IPS-18c (cell line): ENCODE data around the gene ZER1.

Source experiments
- H3K4me3 ChIP-seq: 2 replicates; pipeline ENCODE4 v1.7.0; 2013; ENCODE audit warnings: low read depth, mild to moderate bottlenecking, low read length, moderate library complexity; ENCODE audit not compliant: insufficient read depth
- H3K9me3 ChIP-seq: one replicate; pipeline ENCODE4 v1.6.1; 2013; ENCODE audit warnings: mild to moderate bottlenecking, low read length, moderate library complexity; ENCODE audit not compliant: control insufficient read depth, insufficient read depth

ZER1 gene

DNA sequence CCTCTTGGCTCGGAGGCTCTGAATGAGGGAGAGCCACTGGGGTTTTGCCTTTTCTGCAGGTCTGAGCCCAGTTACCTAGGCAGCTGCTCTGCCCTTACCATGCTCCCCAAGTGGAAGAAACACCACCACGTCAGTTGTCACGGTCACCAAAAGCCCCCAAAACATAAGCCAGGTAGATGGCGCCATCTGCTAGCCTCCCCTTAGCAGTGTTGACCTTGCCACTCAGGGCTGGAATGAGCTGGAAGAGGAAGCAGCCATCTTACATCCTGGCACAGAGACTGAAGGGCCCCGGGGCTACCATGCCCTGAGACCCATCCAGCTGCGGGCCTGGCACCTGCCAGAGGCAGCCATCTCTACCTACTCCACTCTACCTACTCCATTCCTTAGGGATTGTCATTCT is 7.4 kb downstream of the ZER1 start:
- no peak overlapping the region for H3K4me3 ChIP-seq

DNA sequence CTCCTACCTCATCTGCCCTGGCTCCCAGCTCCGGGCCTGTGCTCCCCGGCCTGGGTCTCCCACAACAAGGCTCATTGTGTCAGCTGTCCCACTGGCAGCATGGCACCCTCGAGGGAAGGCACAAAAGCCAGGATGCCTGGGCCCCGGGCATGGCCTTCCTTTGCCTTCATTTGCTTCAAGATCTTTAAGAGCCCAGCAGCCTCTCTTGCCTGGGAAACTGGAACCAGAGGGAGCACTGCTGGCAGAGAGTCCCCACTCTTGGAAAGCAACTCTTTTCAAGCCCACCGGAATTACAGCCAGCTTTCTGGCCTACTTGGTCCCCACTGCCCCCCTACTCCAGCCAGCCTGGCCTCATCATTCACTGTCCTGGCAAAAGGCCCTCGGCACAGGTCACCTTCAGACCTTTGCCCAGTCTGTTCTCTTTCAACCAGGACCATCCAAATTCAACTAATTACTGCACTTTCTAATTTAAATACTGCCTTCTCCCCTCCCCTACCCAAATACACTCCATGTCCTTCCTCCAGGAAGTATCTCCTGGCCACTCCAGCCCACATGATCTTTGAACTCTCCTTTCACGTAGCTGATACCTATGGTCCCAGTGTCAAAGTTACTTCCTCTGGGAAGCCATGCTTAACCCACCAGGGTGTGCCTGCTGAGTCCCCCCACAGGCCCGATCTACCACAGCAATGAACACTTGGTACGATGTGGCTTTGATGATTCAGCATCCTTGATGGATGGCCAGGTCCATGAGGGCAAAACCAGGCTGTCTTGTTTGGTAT is 8.9 kb downstream of the ZER1 start:
- Histone ChIP-seq H3K4me3 (no peak overlapping the region), H3K9me3 (peaks cover 2% of the 10 kb centered on the region)

More for the DNA sequence above, 7.4 kb downstream of the ZER1 start:
- peaks cover 2% of the 10 kb centered on the region for H3K9me3 ChIP-seq

DNA sequence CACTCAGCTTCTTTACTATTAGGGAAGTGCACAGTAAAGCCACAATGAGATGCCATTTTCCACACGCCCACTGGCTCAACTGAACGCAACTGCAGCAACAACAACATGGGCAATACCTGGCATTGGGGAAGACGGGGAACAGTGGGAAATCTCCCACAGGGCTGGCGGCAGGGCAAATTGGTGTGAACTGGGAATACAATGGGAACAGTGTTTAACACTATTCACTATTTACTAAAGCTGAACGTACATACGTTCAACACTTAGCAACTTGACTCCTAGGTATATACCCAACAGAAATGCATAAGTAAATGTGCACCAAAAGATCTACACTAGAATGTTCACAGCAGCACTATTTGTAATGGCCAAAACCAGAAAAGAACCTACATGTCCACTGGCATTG is 14.1 kb downstream of the ZER1 start:
- Histone ChIP-seq H3K4me3 (no peak overlapping the region), H3K9me3 (no peaks in the 10 kb centered on the region)

DNA sequence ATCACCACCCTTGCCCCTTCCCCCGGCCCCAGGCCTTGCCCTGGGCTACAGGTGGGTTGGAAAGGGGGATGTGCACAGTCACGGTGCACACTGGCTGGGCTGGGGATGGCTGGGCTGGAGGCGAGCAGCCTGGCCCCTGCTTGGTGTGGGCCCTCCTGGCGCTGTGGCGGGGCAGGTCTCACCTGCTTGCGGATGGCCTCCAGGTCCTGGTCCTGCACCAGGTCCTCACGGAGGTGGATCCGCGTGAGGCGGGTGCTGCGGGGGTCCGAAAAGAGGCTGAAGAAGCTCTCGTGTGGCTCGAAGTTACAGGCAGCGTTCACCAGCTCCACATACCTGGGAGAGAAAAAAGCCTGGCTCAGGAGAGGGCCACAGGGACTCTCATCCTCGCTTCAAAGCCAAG is 18.1 kb downstream of the ZER1 start:
- H3K9me3 ChIP-seq, result no peaks in the 10 kb centered on the region
- H3K4me3 ChIP-seq, result no peak overlapping the region

DNA sequence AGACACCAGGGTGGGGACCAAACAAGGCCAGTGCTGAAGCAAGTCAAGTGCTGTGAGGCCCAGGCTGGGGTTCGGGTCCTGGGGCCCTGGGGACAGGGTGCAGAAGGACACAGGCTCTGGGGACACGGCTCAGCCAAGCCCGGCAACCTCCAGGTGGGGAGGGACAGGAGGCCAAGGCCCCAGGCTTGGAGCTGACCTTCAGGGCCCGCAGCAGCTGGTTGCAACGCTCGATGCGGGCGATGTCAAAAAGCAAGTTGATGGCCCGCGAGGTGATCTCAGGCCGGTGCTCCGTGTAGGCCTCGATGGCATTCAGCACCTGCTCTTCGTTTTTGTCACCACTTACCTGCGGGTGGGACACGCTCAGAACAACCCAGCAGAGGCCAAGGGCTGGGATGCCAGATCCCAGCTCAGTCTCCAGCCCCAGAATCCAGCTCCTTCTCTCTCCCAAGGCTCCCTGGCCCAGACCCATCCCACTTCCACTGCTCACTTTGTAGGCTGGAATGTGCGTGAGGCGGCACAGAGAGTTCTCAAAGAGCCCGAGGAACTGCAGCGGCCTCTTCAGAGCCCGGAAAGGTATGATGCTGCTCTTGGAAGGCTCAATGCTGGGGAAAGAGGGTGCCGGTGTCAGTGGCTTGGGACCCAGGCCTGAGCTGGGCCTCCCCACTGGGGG is 20.7 kb downstream of the ZER1 start:
- no peaks in the 10 kb centered on the region for H3K9me3 ChIP-seq
- no peak overlapping the region for H3K4me3 ChIP-seq

DNA sequence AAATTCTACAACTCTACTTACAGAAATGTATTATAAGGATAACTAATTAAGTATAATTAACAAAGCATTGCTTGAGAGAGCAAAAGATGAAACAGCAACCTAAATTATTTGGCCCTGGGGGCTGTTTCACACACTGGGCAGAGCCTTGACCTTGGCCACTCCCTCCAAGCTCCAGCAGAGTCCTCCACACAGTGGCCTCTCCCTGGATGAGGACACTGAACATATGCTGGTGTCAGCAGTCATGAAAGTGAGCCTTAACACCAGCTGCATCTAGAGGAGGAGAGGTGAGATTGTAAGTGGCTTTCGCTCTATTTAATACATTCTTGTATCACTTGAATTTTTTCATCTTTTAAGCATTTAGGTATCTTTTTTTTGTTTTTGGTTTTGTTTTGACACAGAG is 24.5 kb downstream of the ZER1 start:
- Histone ChIP-seq H3K4me3 (no peak overlapping the region), H3K9me3 (no peaks in the 10 kb centered on the region)

DNA sequence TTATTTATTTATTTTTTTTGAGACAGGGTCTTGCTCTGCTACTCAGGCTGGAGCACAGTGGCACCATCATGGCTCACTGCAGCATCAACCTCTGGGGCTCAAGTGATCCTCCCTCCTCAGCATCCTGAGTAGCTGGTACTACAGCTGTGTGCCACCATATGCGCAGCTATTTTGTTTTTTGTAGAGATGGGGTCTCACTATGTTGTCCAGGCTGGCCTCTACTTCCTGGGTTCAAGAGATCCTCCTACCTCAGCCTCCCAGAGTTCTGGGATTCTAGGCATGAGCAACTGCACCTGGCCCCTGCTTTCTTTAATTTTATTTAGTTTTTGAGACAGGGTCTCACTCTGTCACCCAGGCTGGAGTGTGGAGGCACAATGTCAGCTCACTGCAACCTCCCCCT is 28.3 kb downstream of the ZER1 start:
- Histone ChIP-seq H3K9me3 (no peaks in the 10 kb centered on the region), H3K4me3 (no peak overlapping the region)

DNA sequence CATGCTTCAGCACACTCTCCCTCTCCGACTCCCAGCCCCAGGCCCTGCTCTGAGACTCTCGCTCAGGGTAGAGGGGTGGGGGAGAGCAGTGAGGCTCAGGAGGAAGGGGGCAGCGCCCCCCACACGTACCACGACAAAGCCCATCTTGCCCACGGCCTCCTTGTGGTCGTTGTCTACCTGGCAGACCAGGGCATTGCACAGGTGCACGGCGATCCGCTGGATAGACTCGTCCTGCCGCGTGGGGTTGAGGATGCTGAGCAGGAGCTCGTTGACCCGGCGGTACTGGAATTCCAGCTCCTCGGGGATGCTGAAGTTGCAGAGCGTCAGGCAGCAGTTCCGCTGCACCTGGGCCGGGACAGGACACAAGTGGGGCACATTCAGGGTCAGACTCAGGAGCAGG is 29.3 kb downstream of the ZER1 start:
- no peak overlapping the region for H3K4me3 ChIP-seq

DNA sequence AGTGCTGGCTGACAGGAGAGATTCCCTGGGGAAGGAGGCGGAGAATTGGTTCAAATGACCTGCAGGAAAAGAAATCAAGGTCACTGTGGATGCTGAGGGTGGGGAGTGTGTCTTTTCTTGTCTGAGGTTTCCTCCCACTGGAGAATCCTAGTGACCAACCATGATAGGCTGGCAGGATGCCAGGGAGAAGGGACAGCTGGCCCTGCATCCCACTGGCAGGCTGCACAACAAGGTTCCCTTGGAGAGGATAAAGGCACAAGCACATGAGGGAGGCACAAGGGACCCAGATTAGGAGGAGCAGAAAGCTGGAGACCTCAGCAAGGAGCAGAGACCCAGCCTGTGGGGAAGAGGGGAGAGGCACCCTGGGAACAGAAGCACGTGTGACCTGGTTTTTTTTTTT is 36.4 kb downstream of the ZER1 start:
- Histone ChIP-seq H3K4me3 (no peak overlapping the region), H3K9me3 (no peaks in the 10 kb centered on the region)

More for the DNA sequence above, 29.3 kb downstream of the ZER1 start:
- H3K9me3 ChIP-seq, result no peaks in the 10 kb centered on the region

DNA sequence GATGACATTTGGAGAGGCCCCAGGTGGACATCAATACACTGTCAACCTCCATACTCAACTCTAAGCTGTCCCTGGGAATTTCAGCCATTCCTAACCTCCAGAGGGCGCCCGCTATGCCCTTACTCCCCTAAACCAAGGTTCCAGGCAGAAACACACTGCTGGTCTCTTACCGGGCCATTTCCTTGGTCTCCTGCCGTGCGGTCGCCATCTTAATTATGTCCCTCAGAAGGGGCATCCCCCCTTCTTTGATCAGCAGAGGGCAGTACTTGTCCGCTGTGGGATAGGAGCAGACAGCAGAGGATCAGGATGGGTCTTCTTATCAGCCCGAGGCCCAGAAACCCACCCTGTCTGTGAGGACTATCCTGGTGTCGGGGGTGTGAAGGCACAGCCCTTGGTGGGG is 38.5 kb downstream of the ZER1 start:
- Histone ChIP-seq H3K4me3 (no peak overlapping the region), H3K9me3 (no peaks in the 10 kb centered on the region)

DNA sequence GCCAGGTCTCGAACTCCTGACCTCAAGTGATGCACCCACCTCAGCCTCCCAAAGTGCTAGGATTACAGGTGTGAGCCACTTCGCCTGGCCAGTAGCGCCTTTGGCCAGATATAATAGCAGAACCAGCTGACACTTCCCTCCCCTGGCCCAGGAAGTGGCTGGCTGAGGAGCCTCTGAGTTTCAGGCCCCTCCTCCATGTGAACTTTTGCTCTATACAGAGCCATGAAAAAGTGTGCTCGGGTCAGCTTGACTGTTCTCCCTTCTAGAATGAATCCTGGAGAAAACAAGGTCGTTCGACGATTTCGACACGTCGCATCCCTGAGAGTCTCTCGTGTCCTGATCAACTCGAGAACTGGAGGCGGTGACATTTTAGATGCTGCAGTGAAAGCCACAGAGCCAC is 39.2 kb downstream of the ZER1 start:
- Histone ChIP-seq H3K9me3 (no peaks in the 10 kb centered on the region), H3K4me3 (no peak overlapping the region)

DNA sequence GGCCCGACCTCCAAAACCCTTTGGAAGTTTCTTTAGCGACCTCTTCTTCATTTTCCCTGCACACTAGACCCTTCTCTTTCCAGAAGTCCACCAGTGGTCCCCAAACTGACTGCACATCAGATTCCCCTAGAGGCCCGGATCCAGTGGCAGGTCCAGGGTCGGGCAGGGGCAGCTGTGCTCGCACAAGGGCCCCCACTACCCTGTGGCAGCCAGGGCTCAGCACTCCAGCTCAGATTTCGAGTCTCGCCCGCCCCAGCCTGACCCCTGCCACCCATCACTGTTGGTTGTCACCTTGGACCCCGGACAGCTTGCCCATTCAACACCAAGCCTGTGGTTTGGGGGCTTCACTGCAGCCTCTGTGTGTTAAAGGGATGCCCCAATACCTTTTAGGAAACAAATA is 40.0 kb downstream of the ZER1 start:
- Histone ChIP-seq H3K4me3 (no peak overlapping the region), H3K9me3 (no peaks in the 10 kb centered on the region)

DNA sequence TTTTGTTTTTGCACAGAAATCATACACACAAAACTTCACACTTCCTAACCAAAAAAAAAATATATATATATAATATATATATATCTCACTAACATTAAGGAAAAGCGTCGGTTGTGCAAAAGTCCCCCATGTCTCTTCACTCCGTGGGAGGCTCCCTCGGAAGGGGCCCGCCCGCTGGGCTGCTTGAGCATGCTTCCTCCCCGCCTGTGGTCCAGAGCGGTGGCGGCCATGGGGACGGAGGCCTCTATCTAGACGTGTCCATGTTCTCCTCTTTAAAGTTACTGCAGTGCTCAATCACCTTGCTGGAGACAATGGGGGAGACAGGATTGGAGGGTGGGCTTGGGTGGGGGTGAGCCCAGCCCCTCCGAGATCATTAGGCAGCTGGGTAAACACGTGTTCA is 40.6 kb downstream of the ZER1 start:
- H3K4me3 ChIP-seq, result no peak overlapping the region
- no peaks in the 10 kb centered on the region for H3K9me3 ChIP-seq

DNA sequence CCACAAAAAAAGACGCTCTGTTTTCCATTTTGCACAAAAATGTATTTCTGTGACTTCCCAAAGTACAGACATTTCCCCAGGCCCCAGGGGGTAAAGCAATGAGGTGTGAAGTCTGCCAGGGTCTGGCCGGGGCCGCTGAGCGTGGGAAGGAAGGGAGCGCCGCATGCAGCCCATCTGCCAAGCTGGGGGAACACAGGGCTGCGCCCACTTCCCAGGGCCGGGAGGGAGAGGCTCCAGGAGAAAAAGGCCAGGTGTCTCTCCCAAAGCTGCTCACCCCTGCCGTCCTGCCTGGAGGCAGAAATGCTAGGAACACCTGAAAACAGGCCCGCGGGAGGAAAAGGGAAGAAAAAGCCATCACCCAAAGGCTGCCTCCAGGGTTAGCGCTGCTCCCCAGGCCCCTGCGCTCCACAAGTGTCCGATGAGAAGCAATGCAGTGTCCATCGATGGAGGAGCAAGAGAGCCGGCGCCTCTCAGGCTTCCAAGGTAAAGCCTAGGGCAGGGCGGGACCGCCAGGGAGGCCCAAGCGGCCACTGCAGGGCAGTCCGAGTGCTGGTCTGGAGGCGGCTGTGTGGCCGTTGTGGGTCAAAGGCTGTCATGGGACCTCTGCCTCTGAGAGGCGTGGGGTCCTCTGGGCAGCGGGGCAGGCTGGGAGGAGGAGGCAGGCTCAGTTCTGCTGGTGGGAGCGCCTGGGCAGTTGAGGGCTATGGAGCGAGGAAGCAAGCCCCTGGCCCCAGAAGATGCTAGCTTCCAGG is 41.8 kb downstream of the ZER1 start:
- H3K9me3 ChIP-seq, result no peaks in the 10 kb centered on the region

DNA sequence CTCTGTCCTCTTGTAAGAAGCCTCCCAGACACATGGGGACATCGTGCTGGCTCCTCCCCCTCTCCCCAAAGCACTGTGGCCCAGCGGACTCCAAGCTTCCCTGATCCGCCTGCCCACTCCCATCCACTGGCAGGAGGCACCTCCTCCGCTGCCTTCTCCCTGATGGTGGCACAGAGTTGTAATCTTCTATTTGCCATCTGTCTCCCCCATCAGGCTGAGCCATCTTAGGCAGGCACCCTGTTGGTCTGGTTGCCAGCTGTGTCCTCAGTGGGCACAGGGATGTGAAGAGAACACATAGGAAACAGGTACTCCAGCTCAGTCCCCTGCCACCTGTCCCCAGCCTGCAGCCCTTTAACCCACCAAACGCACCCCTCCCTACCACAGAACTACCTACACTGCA is 42.4 kb downstream of the ZER1 start:
- no peak overlapping the region for H3K4me3 ChIP-seq
- no peaks in the 10 kb centered on the region for H3K9me3 ChIP-seq

More for the DNA sequence above, 41.8 kb downstream of the ZER1 start:
- no peak overlapping the region for H3K4me3 ChIP-seq

DNA sequence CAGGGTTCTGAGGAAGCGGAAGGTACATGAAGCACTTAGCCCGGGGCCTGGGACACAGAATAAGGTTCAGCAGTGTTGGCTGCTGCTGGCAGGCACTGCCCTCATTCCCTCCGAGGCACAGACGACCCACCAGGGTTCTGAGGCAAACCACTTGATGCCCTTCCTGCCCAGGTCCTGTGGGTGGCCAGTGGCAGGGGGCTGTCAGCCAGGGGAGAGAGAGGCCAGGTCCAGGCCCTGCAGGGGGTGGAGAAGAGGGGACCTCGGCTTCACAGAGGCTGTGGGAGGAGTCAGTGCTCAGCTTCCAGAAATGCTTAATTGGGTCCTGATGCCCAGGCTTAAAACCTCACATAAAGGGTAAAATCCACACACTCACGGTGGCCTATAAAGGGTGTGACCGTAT is 43.4 kb downstream of the ZER1 start:
- no peaks in the 10 kb centered on the region for H3K9me3 ChIP-seq

DNA sequence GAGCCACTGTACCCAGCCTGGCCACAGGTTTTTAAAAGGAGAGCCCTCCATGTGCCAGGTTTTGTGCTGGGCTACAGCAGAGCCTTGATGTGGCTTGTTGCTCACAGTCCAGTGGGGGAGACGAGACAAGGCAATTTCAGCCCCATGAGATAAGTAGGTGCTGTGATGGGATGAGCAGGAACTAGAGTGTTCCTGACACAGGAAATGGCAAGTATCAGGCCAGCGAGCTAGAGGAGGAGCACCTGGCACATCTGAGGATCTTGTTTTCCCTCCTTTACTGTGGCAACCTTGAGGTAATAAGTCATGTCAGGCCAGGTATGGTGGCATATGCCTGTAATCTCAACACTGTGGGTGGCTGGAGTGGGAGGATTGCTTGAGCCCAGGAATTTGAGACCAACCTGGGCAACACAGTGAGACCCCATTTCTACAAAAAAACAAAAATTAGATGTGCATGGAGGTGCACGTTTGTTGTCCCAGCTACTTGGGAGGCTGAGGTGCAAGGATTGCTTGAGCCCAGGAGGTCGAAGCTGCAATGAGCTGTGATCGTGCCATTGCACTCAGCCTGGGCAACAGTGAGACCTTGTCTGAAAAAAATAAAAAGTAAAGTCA is 44.0 kb downstream of the ZER1 start:
- Histone ChIP-seq H3K9me3 (no peaks in the 10 kb centered on the region), H3K4me3 (no peak overlapping the region)

More for the DNA sequence above, 43.4 kb downstream of the ZER1 start:
- H3K4me3 ChIP-seq, result no peak overlapping the region
